Neutrophil (primary cell): ENCODE results near the gene PRKN.

Source experiments
- H3K27ac ChIP-seq: fragments of 200-600 bp; sonication (generic); 2 replicates; pipeline ENCODE4 v1.5.1; 2016; ENCODE audit warnings: mild to moderate bottlenecking, moderate library complexity
- H3K27me3 ChIP-seq: fragments of 200-600 bp; sonication (generic); 2 replicates; pipeline ENCODE4 v1.6.0; 2016; ENCODE audit warnings: mild to moderate bottlenecking
- H3K36me3 ChIP-seq: fragments of 200-600 bp; sonication (generic); 2 replicates; pipeline ENCODE4 v1.5.1; 2017
- H3K4me1 ChIP-seq, 2 experiments: fragments of 200-600 bp in 1 of 2; sonication (generic) in 1 of 2; 1 replicate in 1 of 2; 2 replicates in 1 of 2; pipeline versions ENCODE4 v1.5.1 to v1.6.1; 2013 to 2016; ENCODE audit warnings: low read depth in 1 of 2, low read length in 1 of 2, mild to moderate bottlenecking in 1 of 2, moderate library complexity in 1 of 2; ENCODE audit not compliant: control insufficient read depth in 1 of 2, insufficient read depth in 1 of 2
- H3K4me3 ChIP-seq, 2 experiments: fragments of 200-600 bp in 1 of 2; sonication (generic) in 1 of 2; 1 replicate in 1 of 2; 2 replicates in 1 of 2; pipeline ENCODE4 v1.5.1; 2013 to 2016; ENCODE audit warnings: low read depth in 1 of 2, low read length in 1 of 2, mild to moderate bottlenecking in 1 of 2, moderate library complexity in 1 of 2
- H3K9me3 ChIP-seq: fragments of 200-600 bp; sonication (generic); 2 replicates; pipeline ENCODE4 v1.5.1; 2016
- CTCF ChIP-seq: fragments of 200-600 bp; sonication (generic); IDR thresholded peaks from 2 replicates; pipeline ENCODE4 v1.5.1; 2016; ENCODE audit warnings: antibody characterized with exemption

Gene PRKN

DNA sequence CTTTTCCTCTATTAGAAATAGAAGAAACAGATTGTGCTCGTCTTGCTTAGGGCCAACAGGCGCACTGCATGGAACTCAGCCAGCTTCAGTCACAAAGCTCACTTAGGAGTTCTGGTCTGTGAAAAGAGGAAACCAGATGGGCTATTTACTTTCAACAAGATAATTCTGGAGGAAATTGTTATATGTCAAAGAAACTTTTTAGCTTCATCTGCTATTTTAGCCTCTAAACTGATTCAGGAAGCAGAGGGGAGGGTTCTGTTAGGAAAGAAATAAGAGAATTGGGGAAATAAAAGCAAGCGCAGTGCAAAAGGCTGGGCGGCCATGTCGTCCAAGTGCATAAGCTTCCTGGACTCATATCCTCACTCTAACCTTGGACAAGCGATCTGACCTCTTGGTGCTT lies 21.3 kb downstream of the PRKN start:
- no peaks in the 10 kb centered on the region for H3K4me1 ChIP-seq
- H3K27me3 ChIP-seq: no peaks in the 10 kb centered on the region
- H3K27ac ChIP-seq: no peak overlapping the region
- H3K36me3 ChIP-seq: no peaks in the 10 kb centered on the region
- no peak overlapping the region for H3K4me3 ChIP-seq
- no peak for TF ChIP-seq CTCF
- no peaks in the 10 kb centered on the region for H3K9me3 ChIP-seq

GRCh38 chr6:162705736-162706135 lies 21.8 kb downstream of the PRKN start:
- TF ChIP-seq CTCF: no peak
- Histone ChIP-seq H3K27ac (no peak overlapping the region), H3K36me3 (no peaks in the 10 kb centered on the region), H3K27me3 (no peaks in the 10 kb centered on the region), H3K4me1 (no peaks in the 10 kb centered on the region), H3K9me3 (no peaks in the 10 kb centered on the region), H3K4me3 (no peak overlapping the region)

DNA sequence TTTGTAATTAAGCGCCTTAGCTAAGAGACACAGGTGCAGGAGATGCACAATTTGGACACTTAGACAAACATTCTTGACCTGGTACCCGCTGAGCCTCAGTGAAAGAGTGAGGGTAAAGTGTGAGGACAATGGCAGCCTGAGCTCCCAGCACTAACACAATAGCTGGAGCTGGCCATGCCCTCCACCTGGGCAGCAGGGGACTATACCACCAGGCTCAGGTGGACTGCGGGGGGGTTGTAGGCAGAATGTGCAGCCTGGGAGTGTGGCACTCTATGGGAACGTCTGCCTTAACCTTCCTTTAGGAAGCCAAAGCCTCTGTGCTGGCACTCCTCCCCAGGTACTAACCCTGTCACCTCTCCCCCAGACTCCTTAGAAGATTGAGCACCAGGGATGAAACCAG lies 23.6 kb downstream of the PRKN start:
- Histone ChIP-seq H3K27me3 (no peaks in the 10 kb centered on the region), H3K4me3 (no peak overlapping the region), H3K9me3 (no peaks in the 10 kb centered on the region), H3K4me1 (no peaks in the 10 kb centered on the region), H3K27ac (no peak overlapping the region), H3K36me3 (no peaks in the 10 kb centered on the region)
- no peak for TF ChIP-seq CTCF

DNA sequence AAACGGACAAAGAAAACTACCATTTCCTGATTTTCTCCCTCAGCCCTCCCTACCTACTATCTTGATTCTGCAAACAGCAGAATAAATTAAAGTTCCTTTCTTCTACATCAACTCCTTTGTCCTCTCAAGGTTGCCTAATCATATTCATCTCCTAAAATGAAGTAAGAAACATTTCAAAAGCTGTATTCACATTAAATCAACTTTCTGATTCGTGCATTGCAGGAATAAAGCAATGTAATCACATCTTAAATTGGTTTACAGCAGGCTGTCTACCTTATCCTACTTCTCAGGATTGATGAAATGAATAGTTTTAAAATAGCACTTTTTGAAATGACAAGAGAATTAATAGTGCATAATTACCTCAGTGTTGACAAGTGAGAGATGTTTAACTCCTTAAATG lies 25.1 kb downstream of the PRKN start:
- Histone ChIP-seq H3K27me3 (no peaks in the 10 kb centered on the region), H3K36me3 (no peaks in the 10 kb centered on the region), H3K27ac (no peak overlapping the region), H3K9me3 (no peaks in the 10 kb centered on the region), H3K4me3 (no peak overlapping the region), H3K4me1 (no peaks in the 10 kb centered on the region)
- TF ChIP-seq CTCF: no peak

DNA sequence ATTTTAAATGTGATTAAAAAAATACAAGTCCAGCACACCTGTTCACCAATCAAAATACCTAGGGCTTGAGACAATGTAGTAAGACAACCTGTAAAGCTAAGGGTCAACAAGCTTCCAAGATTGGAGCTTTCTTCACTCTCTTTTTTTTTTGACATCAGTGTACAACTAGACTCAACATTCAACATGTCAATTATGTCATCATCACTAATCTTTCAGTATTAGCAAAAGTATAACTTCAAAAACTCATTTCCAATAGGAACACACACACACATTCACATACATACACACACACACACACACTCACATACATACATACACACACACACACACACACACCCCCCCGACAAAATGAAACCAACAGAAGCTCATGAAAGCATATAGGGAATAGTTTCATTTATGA lies 26.0 kb downstream of the PRKN start:
- TF ChIP-seq CTCF: no peak
- H3K9me3 ChIP-seq: no peaks in the 10 kb centered on the region
- H3K4me1 ChIP-seq: no peaks in the 10 kb centered on the region
- no peak overlapping the region for H3K27ac ChIP-seq
- H3K36me3 ChIP-seq: no peaks in the 10 kb centered on the region
- H3K4me3 ChIP-seq: no peak overlapping the region
- H3K27me3 ChIP-seq: no peaks in the 10 kb centered on the region

DNA sequence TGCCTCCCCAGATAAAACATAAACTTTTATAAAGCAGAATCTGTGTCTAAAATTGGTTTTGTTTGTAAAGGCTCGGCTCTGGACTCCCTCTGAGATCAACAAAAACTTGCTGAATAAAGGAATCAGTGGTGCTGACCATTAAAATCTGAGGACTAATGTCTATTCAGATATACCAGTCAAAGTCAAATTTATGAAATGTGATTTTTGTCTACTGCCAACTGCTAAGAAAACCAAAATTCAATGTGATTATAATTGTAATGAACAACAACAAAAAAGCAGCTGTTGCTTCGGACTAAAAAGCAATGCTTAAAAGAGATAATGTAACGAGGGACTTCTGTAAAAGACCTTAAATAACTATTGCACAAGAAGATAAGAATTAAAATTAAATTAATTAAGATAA lies 26.6 kb downstream of the PRKN start:
- H3K4me3 ChIP-seq: no peak overlapping the region
- no peaks in the 10 kb centered on the region for H3K36me3 ChIP-seq
- H3K4me1 ChIP-seq: no peaks in the 10 kb centered on the region
- TF ChIP-seq CTCF: no peak
- no peaks in the 10 kb centered on the region for H3K9me3 ChIP-seq
- no peaks in the 10 kb centered on the region for H3K27me3 ChIP-seq
- no peak overlapping the region for H3K27ac ChIP-seq
